AG20443 (cell line): ENCODE results near the gene ZDHHC16.
"Not testable (repeated sequence)": the region's sequence is repeated elsewhere in the genome, so short reads cannot be mapped to it uniquely, and the experiment has no call there.

ENCODE experiments used
- DNase-seq: peaks from one replicate; pipeline ENCODE4 v3.0.0; 2012; ENCODE audit warnings: low spot score, mixed read lengths

The ZDHHC16 gene

DNA sequence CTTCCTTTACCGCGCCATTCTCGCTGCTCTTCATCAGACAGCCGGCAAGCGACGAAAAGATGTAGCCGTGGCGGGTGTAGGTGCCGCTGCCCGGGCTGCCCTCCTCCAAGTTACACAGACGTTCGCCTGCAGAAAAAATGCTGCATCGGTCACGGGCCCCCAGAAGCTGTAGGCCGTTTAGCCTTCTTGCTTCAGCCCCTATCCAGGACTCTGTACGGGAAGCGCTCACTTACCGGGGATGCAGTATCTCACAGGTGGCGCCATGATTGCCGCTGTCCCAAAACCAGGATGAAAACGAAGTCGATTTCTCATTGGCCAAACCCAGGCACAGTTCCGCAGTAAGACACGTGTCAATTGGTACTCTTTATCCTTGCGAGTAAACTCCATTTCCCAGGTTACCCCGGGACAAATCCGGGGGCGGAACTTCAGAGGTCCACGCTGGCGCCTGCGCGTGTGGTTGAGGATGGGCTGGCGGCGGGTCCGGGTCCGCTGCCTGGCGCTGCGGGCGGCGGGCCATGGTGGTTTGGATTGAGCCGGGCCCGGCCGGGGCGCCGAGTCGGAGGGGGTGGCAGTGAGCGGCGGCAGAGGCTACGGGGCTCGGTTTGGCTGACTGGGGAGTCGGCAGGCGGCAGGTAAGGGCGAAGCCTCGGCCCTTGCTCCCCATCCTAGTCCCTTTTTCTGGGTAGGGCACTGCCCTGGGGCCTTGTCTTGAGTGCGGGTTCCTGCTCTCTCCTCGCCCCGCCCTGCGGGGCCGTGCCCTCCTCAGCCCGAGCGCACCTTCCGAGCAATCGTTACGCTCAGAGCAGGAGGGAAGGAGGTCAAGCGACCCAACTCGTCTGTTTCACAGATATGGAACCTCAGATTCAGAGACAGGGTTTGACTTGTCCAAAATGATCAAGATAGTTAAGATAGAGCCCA is at the start of gene ZDHHC16, which contains the start of gene EXOSC1:
Gene ZDHHC16 (plus strand): TSS at position 454 of the 918 bp plus-strand sequence. CDS start 5,501 bp downstream, outside the sequence.
Gene EXOSC1 (minus strand): TSS at position 285 of the 918 bp plus-strand sequence. CDS start 21 bp downstream, at position 264.
- peak; percentile 98 for DNase-seq

DNA sequence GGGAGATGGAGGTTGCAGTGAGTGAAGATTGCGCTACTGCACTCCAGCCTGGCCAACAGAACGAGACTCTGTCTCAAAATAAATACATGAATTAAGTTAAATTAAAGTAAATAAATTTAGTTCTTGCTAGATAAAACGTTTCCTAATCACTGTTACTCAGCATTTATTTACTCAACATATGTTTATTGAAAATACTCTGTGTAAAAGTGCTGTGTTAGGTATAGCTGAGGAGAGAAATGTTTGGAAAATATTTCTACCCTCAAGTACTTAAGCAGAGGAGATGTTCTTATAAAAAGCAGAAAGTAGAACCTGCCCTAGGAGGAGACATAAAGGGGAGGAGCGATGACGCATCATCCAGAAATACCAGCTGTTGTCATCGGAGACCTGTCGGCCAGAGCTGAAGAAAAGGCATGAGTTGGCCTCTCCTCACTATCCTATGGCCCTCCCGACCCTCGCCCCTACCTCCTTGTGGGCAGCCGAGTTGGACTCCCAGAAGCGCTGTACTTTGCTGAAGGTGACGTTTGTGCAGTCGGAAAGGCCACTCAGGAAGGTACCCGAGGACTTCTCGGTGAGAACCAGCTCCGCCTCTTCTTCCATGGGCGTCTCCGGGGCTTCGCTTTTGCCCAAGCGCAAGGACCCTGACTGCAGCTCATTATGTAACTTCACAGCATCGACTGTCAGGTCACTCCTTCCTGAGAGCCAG is 46.0 kb upstream of the ZDHHC16 start:
- DNase-seq: peak; percentile 79

DNA sequence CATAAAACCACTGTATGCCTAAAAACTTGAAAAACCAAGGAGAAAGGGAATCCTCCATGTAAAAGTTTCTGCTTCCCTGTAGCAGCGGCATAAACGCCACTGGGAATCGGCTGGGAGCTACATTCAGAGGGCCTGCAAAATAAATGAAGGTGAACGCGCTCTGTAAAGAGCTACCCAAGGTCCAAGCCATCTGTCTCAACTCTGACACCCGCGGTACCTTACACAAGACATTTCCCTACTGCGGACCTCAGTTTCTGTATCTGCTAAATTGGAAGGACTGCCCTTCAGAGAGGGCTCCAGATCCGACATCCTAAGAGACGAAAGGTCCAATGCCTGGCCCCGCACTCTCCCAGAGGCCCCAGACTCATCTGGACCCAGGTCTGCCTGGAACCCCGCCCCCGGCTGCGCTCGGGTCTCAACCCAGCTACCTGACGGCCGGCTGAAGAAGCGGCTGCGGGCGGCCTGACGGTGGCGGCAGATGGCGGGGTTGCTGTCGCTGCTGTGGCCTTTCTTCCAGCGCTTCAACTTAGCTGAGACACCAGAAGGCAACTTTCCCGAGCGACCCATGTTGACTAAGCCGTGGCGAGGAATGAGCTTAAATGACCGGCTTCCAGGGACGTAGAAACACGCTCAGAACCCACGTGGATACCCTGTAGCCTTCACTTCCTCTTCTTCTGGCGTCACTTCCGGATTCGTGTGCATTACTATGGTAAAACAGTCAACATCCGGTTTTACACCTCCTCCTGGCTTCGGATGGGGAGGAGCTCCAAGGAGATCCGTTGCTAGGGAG is 45.1 kb upstream of the ZDHHC16 start, which contains the start of gene RRP12:
Gene RRP12 (minus strand): TSS at position 676 of the 790 bp plus-strand sequence. CDS start 109 bp downstream, at position 567.
- peak; percentile 97 for DNase-seq

DNA sequence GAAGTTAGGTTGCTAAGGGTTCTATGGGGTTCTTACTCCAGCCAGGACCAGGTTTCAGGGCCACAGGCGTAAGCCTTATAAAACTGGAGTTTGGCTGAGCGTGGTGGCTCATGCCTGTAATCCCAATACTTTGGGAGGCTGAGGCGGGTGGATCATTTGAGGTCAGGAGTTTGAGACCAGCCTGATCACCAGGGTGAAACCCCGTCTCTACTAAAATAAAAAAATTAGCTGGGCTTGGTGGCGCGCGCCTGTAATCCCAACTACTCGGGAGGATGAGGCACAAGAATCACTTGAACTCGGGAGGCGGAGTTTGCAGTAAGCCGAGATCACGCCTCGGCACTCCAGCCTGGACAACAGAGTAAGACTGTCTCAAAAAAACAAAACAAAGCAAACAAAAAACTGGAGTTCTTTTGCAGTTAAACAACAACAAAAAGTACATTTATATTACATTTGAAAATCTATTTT is 44.5 kb upstream of the ZDHHC16 start:
- DNase-seq: no peak

DNA sequence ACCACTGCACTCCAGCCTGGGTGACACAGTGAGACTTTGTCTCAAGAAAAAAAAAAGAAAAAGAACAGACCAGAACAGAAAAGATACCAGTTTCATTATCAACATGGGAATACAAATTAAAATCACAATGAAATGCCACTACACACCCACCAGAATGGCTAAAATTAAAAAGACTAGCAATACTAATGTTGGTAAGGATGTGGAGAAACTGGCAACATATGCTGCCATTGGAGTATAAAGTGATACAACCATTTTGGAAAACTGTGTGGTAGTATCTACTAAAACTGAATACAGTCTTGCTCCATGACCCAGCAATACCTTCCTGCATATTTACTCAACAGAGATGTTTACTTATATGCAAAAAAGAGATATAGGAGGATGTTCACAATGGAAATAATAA is 41.9 kb upstream of the ZDHHC16 start:
- DNase-seq: no peak

DNA sequence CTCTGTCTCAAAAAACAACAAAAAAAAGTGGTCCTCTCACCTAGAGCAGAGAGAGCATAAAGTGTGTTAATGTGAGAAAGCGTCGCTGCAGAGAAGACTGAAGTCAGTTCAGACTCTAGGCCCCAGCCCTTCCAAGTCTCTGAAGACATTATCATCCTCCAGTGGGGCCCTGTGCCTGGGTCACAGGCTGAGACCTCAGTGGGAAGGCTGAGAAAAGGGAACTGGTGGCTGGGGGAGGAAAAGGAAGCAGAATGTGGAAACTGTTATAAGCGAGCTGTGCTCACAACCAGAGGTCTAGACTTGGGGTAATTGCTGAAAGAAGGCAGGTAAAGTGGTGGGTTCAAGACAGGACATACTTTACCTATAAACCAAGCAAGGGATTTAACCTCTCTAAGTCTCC is 39.9 kb upstream of the ZDHHC16 start:
- no peak for DNase-seq

DNA sequence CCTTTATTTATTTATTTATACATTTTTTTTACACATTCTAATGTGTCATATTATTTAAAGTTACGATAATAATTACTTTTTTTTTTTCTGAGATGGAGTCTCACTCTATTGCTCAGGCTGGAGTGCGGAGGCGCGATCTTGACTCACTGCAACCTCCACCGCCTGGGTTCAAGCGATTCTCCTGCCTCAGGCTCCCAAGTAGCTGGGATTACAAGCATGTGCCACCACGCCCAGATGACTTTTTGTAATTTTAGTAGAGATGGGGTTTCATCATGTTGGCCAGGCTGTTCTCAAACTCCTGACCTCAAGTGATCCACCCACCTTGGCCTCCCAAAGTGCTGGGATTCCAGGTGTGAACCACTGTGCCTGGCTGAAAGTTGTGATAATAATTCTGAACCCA is 39.5 kb upstream of the ZDHHC16 start:
- DNase-seq: not testable (repeated sequence)

DNA sequence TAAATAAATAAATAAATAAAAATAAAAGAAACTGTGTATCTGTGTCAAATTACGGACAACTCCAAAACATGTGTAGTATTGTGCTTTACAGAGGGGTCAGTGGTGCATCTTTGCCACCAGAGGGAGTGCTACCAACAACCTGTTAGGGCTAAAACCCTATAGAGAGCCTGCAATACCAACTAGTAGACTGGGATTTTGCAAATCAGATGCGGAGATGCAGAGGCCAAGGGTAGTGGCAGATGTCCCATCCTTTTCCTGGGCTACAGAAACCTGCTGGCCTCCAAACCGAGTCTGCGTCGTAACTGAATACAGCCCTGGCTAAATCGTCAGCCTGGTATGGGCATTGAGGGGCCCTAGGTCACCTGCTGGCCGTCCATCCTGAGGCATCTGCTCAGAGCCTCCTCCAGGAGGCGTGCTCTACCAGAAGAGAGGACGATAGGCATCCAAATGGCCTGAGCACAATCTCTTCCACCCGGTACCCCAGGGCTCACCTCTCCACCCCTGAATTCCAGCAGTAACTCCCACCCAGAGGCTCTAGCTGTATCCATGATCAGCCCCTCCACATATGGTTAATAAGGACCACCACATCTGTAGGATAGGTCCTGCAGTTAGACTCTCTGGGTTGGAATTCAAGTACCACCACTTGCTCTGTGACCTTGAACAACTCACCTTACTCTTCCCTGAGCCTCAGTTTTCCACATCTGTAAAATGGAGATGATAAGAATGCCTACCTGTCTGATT is 38.6 kb upstream of the ZDHHC16 start:
- DNase-seq: peak; percentile 84

DNA sequence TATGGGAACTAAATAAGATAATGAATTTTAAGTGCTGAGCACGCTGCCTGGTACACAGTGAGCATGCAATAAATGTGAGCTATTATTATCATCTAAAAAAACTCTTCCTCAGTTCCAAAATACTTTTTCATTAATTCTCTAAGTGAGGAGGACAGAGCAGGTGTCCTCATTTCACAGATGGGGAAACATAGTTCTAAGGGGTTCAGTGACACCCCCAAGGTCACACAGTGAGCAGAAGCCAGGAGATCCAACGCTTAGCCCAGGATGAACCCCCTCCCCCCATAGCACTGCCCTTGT is 38.1 kb upstream of the ZDHHC16 start:
- no peak for DNase-seq

DNA sequence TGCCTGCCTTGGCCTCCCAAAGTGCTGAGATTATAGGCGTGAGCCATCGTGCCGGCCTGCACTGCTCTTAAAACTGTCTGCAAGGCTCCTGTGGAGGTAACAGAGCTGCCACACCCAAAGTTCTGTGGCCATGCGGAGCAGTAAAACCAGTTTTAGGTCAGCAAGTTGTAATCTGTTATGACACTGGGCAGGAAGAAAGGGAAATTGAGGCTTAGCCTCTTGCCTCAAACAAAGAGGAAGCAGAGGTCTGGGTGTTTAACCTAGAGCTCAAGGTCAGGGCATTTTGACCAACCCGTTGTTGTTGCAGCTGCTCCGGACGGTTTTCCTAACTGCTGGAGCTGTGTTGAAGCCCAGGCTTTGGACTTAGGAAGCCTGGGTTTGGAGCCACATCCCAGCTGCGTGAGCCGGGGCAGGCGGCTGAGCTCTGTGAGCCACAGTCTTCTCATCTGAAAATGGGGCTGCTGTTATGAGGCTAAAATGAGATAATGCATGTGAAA is 37.4 kb upstream of the ZDHHC16 start:
- DNase-seq: no peak

DNA sequence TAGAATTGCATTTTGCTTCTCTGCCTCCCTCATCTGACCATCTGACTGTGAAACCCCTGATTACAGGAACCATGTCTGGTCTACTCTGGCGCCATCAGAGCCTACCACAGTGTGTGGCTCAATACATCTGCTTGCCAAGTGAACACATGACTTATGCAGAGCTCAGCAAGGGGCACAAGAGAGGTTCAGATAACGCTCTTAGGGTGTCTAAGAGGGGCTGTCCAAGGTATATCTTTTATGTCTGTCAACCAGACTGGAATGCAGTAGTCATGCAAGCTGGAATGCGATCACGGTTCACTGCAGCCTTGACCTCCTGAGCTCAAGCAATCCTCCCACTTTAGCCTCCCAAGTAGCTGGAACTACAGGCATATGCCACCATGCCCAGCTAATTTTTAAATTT is 34.6 kb upstream of the ZDHHC16 start:
- no peak for DNase-seq

DNA sequence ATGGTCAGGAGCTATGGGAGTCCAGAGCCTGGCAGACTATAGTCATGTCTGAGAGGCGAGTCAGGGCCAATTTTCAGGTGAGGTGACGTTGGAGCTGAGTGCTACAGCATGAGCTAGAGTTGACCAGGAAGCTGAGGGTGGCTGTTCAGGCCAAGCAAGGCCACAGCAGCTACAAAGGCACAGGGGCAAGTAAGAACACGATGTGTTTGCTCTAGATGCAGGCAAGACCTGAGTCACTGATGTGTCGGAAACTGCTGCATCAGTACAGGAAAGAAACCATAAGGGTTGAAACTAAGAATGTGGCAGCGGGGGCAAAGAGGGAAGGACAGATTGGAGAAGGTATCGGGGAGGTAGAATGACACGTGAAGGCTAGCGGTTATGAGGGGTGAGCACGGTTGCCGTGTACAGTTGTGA is 33.1 kb upstream of the ZDHHC16 start:
- no peak for DNase-seq

DNA sequence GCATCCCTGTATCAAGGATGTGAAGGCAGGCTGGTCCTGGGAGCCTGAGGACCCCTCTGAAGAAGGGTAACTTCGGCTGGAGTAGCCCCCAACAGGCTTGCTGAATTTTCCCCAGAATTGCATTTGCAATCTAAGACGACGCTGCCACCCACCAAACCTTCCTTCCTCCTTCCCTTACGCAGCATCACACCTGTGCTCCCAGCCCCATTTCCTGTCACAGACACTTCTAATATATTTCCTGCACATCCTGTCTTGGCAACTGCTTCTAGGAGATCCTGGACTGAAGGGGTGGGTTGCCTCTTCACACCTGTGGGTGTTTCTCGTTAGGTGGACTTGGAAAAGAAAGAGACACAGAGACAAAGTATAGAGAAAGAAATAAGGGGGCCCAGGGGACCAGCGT is 29.4 kb upstream of the ZDHHC16 start:
- DNase-seq: no peak

DNA sequence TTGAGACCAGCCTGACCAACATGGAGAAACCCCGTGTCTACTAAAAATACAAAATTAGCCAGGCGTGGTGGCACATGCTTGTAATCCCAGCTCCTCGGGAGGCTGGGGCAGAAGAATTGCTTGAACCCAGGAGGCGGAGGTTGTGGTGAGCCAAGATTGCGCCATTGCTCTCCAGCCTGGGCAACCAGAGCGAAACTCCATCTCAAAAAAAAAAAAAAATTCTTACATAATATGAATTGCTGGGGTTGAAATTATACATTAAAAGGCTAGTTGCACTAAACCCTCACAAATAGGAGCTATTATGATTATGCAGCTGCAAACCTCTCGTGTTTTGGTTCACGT is 22.2 kb upstream of the ZDHHC16 start:
- DNase-seq: not testable (repeated sequence)

DNA sequence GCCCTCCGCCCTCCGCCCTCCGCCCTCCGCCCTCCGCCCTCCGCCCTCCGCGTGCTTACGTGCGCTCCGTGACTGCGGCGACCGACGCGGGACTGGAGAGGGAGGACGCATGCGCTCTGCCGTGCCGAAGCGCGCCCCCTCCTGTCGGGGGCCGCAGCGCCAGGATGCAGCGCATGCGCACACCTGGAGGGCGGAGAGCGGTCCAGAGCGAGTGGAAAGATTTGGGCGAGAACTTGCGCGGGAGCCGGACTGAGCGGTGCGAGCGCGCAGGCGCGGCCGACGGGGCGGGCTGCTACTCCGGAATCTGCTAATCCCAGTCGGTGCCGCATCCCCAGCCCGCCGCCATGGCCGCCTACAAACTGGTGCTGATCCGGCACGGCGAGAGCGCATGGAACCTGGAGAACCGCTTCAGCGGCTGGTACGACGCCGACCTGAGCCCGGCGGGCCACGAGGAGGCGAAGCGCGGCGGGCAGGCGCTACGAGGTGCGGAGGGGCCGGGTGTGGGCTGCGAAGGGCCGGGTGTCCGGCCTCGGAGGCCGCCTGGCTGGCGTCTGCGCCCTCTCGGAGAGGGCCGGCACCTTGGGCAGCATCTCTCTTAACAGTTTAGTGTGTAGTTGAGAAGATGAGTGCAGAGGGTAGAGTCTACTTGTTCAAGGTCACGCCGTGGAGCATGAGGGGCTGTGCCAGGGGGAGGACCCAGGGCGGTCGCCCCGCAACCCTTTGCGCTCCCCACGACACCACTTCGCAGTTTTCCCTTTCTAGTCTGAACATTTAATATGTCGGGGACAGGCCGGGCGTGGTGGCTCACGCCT is 19.8 kb upstream of the ZDHHC16 start, which contains the start of gene PGAM1:
Gene PGAM1 (plus strand): TSS at position 228 of the 812 bp plus-strand sequence. CDS start 117 bp downstream, at position 345.
- peak; percentile 100 for DNase-seq

DNA sequence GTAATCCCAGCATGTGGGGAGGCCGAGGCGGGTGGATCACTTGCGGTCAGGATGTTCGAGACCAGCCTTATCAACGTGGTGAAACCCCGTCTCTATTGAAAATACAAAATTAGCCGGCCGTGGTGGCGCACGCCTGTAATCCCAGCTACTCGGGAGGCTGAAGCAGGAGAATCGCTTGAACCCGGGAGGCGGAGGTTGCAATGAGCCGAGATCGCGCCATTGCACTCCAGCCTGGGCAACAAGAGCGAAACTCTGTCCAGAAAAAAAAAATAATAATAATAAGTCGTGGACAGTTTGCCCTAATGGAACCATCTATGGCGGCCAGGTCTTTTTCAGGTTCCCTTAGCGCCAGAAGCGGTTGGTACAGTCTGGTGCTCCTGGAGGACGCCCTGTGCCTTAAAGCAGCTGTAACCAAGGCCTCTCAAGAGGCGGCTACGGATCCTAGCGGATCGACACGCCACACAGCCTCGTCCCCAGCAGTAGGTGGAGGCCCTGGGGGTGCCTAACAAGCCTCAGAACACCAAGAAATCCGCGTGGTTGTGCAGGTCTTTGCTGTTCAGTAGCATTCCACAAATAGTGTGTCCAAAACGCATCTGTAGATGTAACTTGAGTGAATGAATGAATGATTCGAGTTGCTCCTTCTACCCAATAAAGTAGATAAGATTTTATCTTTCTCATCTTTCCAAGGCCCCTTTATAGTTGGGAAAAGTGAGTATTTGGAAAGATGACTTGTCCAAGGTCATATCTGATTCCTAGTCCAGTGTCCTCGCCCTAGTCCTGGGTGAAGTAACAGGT is 19.0 kb upstream of the ZDHHC16 start:
- DNase-seq: no peak

DNA sequence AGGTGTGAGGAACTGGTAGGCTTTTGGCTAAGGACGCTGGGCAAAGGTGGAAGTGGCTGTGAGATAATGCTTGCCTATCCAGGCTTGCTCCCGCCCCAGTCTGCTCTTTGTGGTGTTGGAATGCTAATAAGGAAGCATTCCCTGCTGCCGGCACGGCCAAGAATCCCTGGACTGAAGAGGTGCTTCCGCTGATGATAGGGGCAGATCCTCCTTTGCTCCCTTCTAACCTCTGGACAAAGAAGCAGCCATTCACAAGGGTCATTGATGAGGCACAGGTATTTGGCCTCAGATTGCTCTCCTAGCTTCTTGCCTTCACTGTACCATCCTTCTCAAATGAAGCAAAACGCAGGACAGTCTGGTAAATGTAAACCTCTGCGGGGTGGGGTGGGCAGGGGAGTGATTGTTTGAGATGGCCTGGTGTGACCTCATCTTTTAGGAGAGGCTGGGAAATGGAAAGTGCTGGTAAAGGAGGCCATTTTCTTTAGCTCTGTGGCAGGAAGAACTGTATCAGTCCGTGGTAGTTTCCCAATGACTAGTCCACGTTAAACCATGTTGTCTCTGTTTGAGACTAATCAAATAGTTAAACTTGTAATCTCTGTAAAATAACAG is 18.3 kb upstream of the ZDHHC16 start:
- peak; percentile 27 for DNase-seq

DNA sequence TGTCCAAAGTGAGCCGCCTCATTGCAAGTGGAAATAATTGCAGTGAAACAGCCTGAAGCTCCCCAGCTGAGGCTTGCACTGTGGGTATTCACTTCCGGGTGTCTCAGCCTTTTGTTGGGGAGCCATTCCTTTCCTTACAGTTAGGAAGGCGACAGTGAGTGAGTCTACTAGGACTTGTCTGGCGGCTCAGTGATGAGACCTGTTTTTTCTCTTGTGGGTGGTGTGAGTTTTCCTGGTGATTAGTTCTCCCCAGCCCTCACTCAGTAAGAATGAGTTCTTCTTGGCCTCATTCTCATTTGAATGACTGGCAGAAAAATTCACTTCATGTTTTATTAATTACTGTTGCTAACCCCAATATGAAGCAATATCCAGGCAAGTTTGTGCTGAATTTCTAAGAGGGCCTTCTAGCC is 17.4 kb upstream of the ZDHHC16 start:
- DNase-seq: peak; percentile 40

DNA sequence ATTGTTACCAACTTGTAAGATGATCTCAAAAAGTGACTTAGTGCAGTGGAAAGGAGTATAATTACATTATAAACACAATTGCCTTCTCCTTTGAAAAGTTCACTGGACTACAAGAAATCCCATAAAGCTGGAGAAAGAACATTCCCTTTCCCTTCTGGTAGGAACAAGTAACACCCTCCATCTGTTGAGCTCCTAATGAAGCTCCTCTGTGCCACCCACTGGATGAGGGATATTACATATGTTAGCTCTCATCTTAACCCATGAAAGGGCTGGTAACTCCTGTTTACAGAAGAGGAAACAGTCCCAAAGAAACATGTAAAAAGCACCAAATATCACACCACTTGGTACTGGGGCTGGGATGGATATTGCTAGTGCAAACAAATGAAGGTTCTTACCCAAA is 11.9 kb upstream of the ZDHHC16 start:
- no peak for DNase-seq
